Measurements from ENCODE around the gene NPHP1. TPM values are rescaled to one million over a fixed set of nuclear protein-coding genes. Genes with fewer than 3 reads are reported as not detected.

Gene NPHP1
- polyA plus RNA-seq, 3 donors: 0.51 TPM; not detected in 2

GRCh38 chr2:110105608-110106467 lies 99.0 kb downstream of the NPHP1 start:
- no peak for TF ChIP-seq CTCF (IDR thresholded peaks at IDR 0.05)
- Histone ChIP-seq H4K20me1 (ENCODE audit: insufficient read depth, low read length) (no peaks in the 10 kb centered on the region), H3K36me3 (replicated peaks in 1 of 2; ENCODE audit: control insufficient read depth in 1 of 2, insufficient read depth in 2 of 2, low read length in 2 of 2) (no peaks in the 10 kb centered on the region), H3K4me1 (ENCODE audit: control insufficient read depth in 1 of 2, insufficient read depth in 2 of 2, low read length in 2 of 2) (peaks cover 11 to 15% of the 10 kb centered on the region in 2 donors), H3K27ac (ENCODE audit: low read depth in 1 of 2, low read length in 2 of 2) (no peak overlapping the region), H3K27me3 (ENCODE audit: control insufficient read depth in 2 of 2, insufficient read depth in 2 of 2, low read length in 2 of 2) (peaks cover 0 to 9% of the 10 kb centered on the region in 2 donors), H3K9ac (ENCODE audit: insufficient read depth, low read length, poor library complexity, severe bottlenecking) (no peak overlapping the region), H3K79me2 (ENCODE audit: insufficient read depth, low read length) (no peaks in the 10 kb centered on the region), H3K4me2 (replicated peaks; ENCODE audit: extremely low read depth, low read length, poor library complexity, severe bottlenecking) (no peak overlapping the region), H3K9me3 (replicated peaks in 1 of 2; ENCODE audit: control insufficient read depth in 1 of 2, insufficient read depth in 1 of 2, low read length in 2 of 2) (no peaks in the 10 kb centered on the region), H3K4me3 (replicated peaks in 1 of 3; ENCODE audit: low read depth in 2 of 3, low read length in 3 of 3) (no peak overlapping the region), H2AFZ (ENCODE audit: insufficient read depth, low read depth, low read length, poor library complexity, severe bottlenecking) (no peak overlapping the region)
- WGBS (ENCODE audit: insufficient coverage): no CpG with 5 or more reads among the region's 8 CpGs
- intact Hi-C loops (cut with micrococcal nuclease): no loop called here
- no peaks in the 10 kb centered on the region for H3K36me3 Mint-ChIP-seq
- H3K4me3 Mint-ChIP-seq: no peak overlapping the region
- H3K4me1 Mint-ChIP-seq: peaks cover 14% of the 10 kb centered on the region
- no peak overlapping the region for H3K27ac Mint-ChIP-seq
- peaks cover 6 to 21% (median 9%) of the 10 kb centered on the region in 3 donors for H3K27me3 Mint-ChIP-seq (ENCODE audit: low read depth in 3 of 3)
- DNase-seq: no peak
- peaks cover 0 to 10% (median 2%) of the 10 kb centered on the region in 7 donors for H3K9me3 Mint-ChIP-seq

DNA sequence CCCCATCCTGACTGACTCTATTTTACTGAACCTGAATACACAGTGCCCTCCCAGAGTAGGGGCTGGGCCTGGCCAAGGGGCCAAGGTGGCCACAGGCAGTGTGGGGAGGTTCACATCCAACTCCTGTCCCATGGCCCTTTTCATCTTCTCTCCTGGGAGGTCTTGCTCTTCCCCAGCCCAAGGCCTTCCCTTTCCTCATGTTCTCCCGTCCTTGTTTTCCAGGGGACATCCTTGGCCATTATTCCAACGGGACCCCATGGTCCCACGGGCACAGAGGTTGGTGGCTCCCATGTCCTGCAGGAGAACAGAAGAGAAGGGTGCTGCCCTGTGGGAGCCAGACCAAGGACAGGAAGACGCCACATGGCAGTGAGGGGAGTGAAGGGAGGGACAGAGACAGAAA lies 99.6 kb downstream of the NPHP1 start:
- H3K9ac ChIP-seq (ENCODE audit: insufficient read depth, low read length, poor library complexity, severe bottlenecking): no peak overlapping the region
- Mint-ChIP-seq H3K4me1 (peaks cover 16% of the 10 kb centered on the region), H3K27me3 (ENCODE audit: low read depth in 3 of 3) (peaks cover 6 to 21% (median 9%) of the 10 kb centered on the region in 3 donors), H3K9me3 (peaks cover 0 to 6% (median 2%) of the 10 kb centered on the region in 7 donors), H3K36me3 (no peaks in the 10 kb centered on the region), H3K4me3 (no peak overlapping the region), H3K27ac (no peak overlapping the region)
- H2AFZ ChIP-seq (ENCODE audit: insufficient read depth, low read depth, low read length, poor library complexity, severe bottlenecking): no peak overlapping the region
- DNase-seq: no peak
- H3K4me3 ChIP-seq (replicated peaks in 1 of 3; ENCODE audit: low read depth in 2 of 3, low read length in 3 of 3): no peak overlapping the region
- no peak overlapping the region for H3K4me2 ChIP-seq (replicated peaks; ENCODE audit: extremely low read depth, low read length, poor library complexity, severe bottlenecking)
- peaks cover 0 to 9% of the 10 kb centered on the region in 2 donors for H3K27me3 ChIP-seq (ENCODE audit: control insufficient read depth in 2 of 2, insufficient read depth in 2 of 2, low read length in 2 of 2)
- H3K9me3 ChIP-seq (replicated peaks in 1 of 2; ENCODE audit: control insufficient read depth in 1 of 2, insufficient read depth in 1 of 2, low read length in 2 of 2): no peaks in the 10 kb centered on the region
- H3K36me3 ChIP-seq (replicated peaks in 1 of 2; ENCODE audit: control insufficient read depth in 1 of 2, insufficient read depth in 2 of 2, low read length in 2 of 2): no peaks in the 10 kb centered on the region
- H3K27ac ChIP-seq (ENCODE audit: low read depth in 1 of 2, low read length in 2 of 2): no peak overlapping the region
- no peaks in the 10 kb centered on the region for H4K20me1 ChIP-seq (ENCODE audit: insufficient read depth, low read length)
- 94% methylated on average over 2 of the region's 4 CpGs for WGBS (ENCODE audit: insufficient coverage)
- H3K4me1 ChIP-seq (ENCODE audit: control insufficient read depth in 1 of 2, insufficient read depth in 2 of 2, low read length in 2 of 2): peaks cover 11 to 22% of the 10 kb centered on the region in 2 donors
- intact Hi-C loops (cut with micrococcal nuclease): no loop called here
- H3K79me2 ChIP-seq (ENCODE audit: insufficient read depth, low read length): no peaks in the 10 kb centered on the region
- TF ChIP-seq CTCF (IDR thresholded peaks at IDR 0.05): no peak
